CD4-positive, alpha-beta T cell (primary cell): ENCODE measurements around the gene PI4KA. TPM values are rescaled to one million over a fixed set of nuclear protein-coding genes. Genes with fewer than 3 reads are reported as not detected.
A peak's percentile ranks its signal among the peaks of the same experiment; 100 is the strongest.

Source experiments
- ATAC-seq: fragments of 200-7000 bp; cut with Tn5 transposase; one replicate; pipeline ENCODE4 v1.10.0; 2022; ENCODE audit warnings: mild to moderate bottlenecking; ENCODE audit not compliant: poor library complexity
- CTCF ChIA-PET: fragments of 350-600 bp; sonication (Branson Sonifier 250); formaldehyde crosslinking; loops from one replicate; lab custom pipeline; 2021; ENCODE audit warnings: antibody characterized with exemption, inconsistent platforms; lab: Charles Lee
- POLR2A ChIA-PET: fragments of 350-600 bp; sonication (Branson Sonifier 250); formaldehyde crosslinking; loops from one replicate; lab custom pipeline; 2021; ENCODE audit warnings: antibody characterized with exemption, inconsistent platforms; lab: Charles Lee
- DNase-seq, 14 experiments: peaks; one replicate each; pipeline ENCODE4 v3.0.0-alpha.2; 2013 to 2020; ENCODE audit warnings: mixed read lengths in 2 of 14
- H3K27ac ChIP-seq, 2 donors: one replicate each; pipeline versions ENCODE4 v1.5.1 to v1.7.0; 2013; ENCODE audit warnings: low read length in 2 of 2, low read depth in 1 of 2, mild to moderate bottlenecking in 1 of 2
- H3K27me3 ChIP-seq, 2 experiments: 1 replicate in 1 of 2; 2 replicates in 1 of 2; pipeline versions ENCODE4 v1.6.1 to v1.7.0; 2013; ENCODE audit warnings: low read length in 2 of 2, control low read depth in 1 of 2, mild to moderate bottlenecking in 1 of 2, moderate library complexity in 1 of 2; ENCODE audit not compliant: insufficient read depth in 2 of 2, control insufficient read depth in 1 of 2
- H3K36me3 ChIP-seq: one replicate; pipeline ENCODE4 v1.6.1; 2013; ENCODE audit warnings: low read length, control low read depth; ENCODE audit not compliant: insufficient read depth
- H3K4me1 ChIP-seq: one replicate; pipeline ENCODE4 v1.6.1; 2013; ENCODE audit warnings: low read length, control low read depth; ENCODE audit not compliant: insufficient read depth
- H3K4me3 ChIP-seq: one replicate; pipeline ENCODE4 v1.5.1; 2013; ENCODE audit warnings: mild to moderate bottlenecking, low read length, moderate library complexity
- H3K9me3 ChIP-seq, 2 experiments: 1 replicate in 1 of 2; 2 replicates in 1 of 2; pipeline versions ENCODE4 v1.6.1 to v1.7.0; 2013; ENCODE audit warnings: low read length in 2 of 2, mild to moderate bottlenecking in 2 of 2, control low read depth in 1 of 2, moderate library complexity in 1 of 2; ENCODE audit not compliant: control insufficient read depth in 1 of 2, insufficient read depth in 1 of 2
- H3K27ac Mint-ChIP-seq: one replicate; pipeline ENCODE4 v1.8.0; 2020; ENCODE audit warnings: mixed read lengths
- H3K27me3 Mint-ChIP-seq: one replicate; pipeline ENCODE4 v1.8.0; 2021; ENCODE audit warnings: mixed read lengths
- H3K36me3 Mint-ChIP-seq: one replicate; pipeline ENCODE4 v1.8.0; 2021; ENCODE audit warnings: low read depth, mixed read lengths
- H3K4me1 Mint-ChIP-seq: one replicate; pipeline ENCODE4 v1.8.0; 2021; ENCODE audit warnings: low read depth, mixed read lengths
- H3K4me3 Mint-ChIP-seq: one replicate; pipeline ENCODE4 v1.8.0; 2020; ENCODE audit warnings: mild to moderate bottlenecking, mixed read lengths
- H3K9me3 Mint-ChIP-seq: one replicate; pipeline ENCODE4 v1.8.0; 2020; ENCODE audit warnings: mixed read lengths
- intact Hi-C, 2 experiments: fragments of 100-400 bp; cut with DNase I in 1 of 2; cut with micrococcal nuclease in 1 of 2; formaldehyde crosslinking; loops; one replicate each; pipeline versions ENCODE4 v1.15.1 to v1.9.0; 2023 to 2025; cut with DNase I, micrococcal nuclease
- total RNA-seq, 174 experiments: library from RNA in 2 of 174; stranded (reverse) in 2 of 174; gene quantifications; one replicate each; pipeline ENCODE4 v1.2.3 and lab custom pipeline; 2021 to 2026
- TF ChIP-seq, protein P1 (sequence below): fragments of 200-600 bp; IDR thresholded peaks from one replicate; pipeline ENCODE4 v1.8.0; 2022; ENCODE audit warnings: antibody characterized with exemption, mild to moderate bottlenecking

The PI4KA gene
- total RNA-seq, 2 experiments from 2014 or later = 137 to 146 TPM

DNA sequence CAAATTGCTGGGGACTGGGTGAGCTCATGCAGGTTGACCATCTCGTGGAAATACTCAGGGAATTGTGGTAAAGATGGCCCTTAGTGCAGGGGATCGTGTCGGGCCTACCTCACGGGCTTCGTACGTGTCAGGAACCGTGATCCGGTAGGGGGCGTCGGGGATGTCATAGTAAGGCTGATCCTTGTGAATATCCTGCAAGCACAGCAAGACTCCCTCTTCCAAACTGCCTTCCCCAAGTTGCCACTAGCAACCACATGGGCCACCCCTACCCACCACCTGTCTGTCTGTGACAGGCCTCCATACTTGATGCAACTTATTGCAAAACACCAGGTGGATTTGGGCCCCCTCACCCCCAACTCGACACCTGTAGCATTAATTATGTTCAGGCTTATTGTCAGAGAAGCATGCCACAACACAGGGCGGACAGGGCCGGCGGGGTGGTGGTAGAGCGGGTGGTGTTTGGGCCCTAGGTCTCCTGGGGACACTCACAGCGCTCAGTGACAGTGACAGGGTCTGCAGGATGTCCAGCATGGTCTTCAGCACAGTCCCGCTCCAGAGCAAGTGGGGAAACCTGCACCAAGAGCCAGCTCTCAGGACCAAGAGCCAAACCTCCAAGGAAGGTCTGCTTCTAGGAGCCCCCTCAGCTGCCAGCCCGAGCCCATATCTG lies 107.3 kb downstream of the PI4KA start:
- ChIA-PET POLR2A (no interaction called here), CTCF (interaction anchor here (1.7 kb wide), 1 partner anchor 9 kb away, joined by 6 read pairs; no protein-coding TSS in a partner anchor)
- Histone ChIP-seq H3K4me1 (no peaks in the 10 kb centered on the region), H3K27me3 (no peaks in the 10 kb centered on the region), H3K9me3 (no peaks in the 10 kb centered on the region), H3K36me3 (peaks cover 74% of the 10 kb centered on the region), H3K4me3 (no peak overlapping the region), H3K27ac (no peak overlapping the region)
- no peaks in the 10 kb centered on the region for H3K27me3 Mint-ChIP-seq
- H3K9me3 Mint-ChIP-seq = no peaks in the 10 kb centered on the region
- no peak for DNase-seq
- no peak overlapping the region for H3K4me3 Mint-ChIP-seq
- TF ChIP-seq, protein P1, sequence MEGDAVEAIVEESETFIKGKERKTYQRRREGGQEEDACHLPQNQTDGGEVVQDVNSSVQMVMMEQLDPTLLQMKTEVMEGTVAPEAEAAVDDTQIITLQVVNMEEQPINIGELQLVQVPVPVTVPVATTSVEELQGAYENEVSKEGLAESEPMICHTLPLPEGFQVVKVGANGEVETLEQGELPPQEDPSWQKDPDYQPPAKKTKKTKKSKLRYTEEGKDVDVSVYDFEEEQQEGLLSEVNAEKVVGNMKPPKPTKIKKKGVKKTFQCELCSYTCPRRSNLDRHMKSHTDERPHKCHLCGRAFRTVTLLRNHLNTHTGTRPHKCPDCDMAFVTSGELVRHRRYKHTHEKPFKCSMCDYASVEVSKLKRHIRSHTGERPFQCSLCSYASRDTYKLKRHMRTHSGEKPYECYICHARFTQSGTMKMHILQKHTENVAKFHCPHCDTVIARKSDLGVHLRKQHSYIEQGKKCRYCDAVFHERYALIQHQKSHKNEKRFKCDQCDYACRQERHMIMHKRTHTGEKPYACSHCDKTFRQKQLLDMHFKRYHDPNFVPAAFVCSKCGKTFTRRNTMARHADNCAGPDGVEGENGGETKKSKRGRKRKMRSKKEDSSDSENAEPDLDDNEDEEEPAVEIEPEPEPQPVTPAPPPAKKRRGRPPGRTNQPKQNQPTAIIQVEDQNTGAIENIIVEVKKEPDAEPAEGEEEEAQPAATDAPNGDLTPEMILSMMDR = no peak
- H3K4me1 Mint-ChIP-seq = no peaks in the 10 kb centered on the region
- H3K27ac Mint-ChIP-seq = no peak overlapping the region
- no peak for ATAC-seq
- intact Hi-C loops = no loop called here
- H3K36me3 Mint-ChIP-seq = peaks cover 80% of the 10 kb centered on the region

DNA sequence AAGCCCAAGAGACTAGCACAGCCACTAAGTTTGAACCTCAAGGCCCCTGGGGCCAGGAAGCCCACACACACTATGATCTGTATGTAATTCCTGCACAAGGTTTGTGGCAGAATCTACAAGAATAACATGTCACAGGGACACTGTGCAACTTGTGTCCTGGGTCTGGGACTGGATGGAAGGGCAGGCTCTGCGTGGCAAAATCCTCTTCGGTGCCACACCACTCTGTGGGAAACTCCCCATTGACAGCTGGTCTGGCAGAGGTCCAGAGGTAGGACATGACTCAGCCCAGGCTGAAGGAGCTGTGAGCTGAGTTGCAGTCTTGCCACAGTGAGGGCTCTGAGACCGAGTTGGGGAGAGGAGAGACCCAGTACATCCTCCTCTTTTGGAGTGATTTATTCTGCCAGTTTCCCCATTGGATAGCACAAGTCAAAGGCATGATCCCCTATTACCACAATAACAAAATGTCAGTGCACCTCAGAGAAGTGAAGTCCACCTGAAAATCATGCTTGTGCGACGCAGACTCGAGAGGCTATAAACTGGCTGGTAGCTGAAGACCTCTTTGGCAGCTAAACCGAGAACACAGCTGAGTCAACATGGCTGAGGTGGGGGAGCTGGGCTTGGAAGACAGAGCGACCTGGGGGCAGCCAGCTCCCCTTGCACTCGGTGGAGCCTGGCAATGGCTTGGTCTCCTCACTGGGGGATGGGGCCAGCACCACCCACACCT lies 108.0 kb downstream of the PI4KA start:
- Histone ChIP-seq H3K27me3 (no peaks in the 10 kb centered on the region), H3K9me3 (no peaks in the 10 kb centered on the region), H3K4me3 (no peak overlapping the region), H3K36me3 (peaks cover 76% of the 10 kb centered on the region), H3K27ac (no peak overlapping the region), H3K4me1 (no peaks in the 10 kb centered on the region)
- DNase-seq (peak in 5 of 14 experiments; percentile 7 to 61 (median 39)), ATAC-seq (no peak)
- Mint-ChIP-seq H3K27me3 (no peaks in the 10 kb centered on the region), H3K27ac (no peak overlapping the region), H3K4me1 (no peaks in the 10 kb centered on the region), H3K4me3 (no peak overlapping the region), H3K36me3 (peaks cover 77% of the 10 kb centered on the region), H3K9me3 (no peaks in the 10 kb centered on the region)
- TF ChIP-seq, protein P1 = no peak
- CTCF ChIA-PET = no interaction called here
- POLR2A ChIA-PET = no interaction called here
- intact Hi-C loops = no loop called here

DNA sequence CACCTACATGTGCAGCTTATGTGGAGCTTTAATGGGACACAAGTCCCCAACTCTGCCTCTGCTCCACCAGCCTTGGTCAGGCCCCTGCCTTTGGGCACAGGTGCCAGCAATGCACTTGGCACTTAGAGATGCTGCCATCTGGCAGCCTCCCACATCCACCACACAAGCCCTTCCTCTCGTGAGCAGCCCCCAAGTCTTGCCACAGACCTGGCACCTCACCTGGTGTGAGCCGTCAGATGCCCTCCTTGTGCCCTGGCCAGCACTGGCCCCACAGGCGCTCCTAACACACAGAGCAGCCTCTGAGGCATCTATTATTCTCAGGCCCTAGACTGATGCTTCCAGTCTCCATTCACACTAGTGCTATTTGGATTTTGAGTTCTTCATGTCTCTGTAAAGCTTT lies 109.2 kb downstream of the PI4KA start:
- POLR2A ChIA-PET = no interaction called here
- CTCF ChIA-PET = no interaction called here
- peaks cover 82% of the 10 kb centered on the region for H3K36me3 ChIP-seq

More for the DNA sequence above, 109.2 kb downstream of the PI4KA start:
- Mint-ChIP-seq H3K9me3 (no peaks in the 10 kb centered on the region), H3K4me1 (no peaks in the 10 kb centered on the region), H3K36me3 (peaks cover 82% of the 10 kb centered on the region), H3K4me3 (no peak overlapping the region), H3K27me3 (no peaks in the 10 kb centered on the region), H3K27ac (no peak overlapping the region)
- no peak for ATAC-seq
- H3K27ac ChIP-seq = no peak overlapping the region
- intact Hi-C loops = no loop called here
- no peak overlapping the region for H3K4me3 ChIP-seq
- no peak for DNase-seq
- H3K9me3 ChIP-seq = no peaks in the 10 kb centered on the region
- H3K4me1 ChIP-seq = no peaks in the 10 kb centered on the region
- H3K27me3 ChIP-seq = no peaks in the 10 kb centered on the region
- TF ChIP-seq, protein P1 = no peak
